Left ventricle myocardium inferior (tissue), 1 donor: ENCODE data around the gene DACT2. TPM values are rescaled to one million over a fixed set of nuclear protein-coding genes. Genes with fewer than 3 reads are reported as not detected.

Source experiments
- DNase-seq: peaks from one replicate; pipeline ENCODE4 v3.0.0-alpha.2; 2020
- H3K27ac ChIP-seq: fragments of 200-600 bp; replicated peaks from 2 replicates; pipeline ENCODE4 v1.8.0; 2021
- H3K27me3 ChIP-seq: fragments of 200-600 bp; 2 replicates; pipeline ENCODE4 v1.8.0; 2021; ENCODE audit warnings: low read depth
- H3K36me3 ChIP-seq: fragments of 200-600 bp; 2 replicates; pipeline ENCODE4 v1.8.0; 2021
- H3K4me1 ChIP-seq: fragments of 200-600 bp; 2 replicates; pipeline ENCODE4 v1.8.0; 2021
- H3K4me3 ChIP-seq: fragments of 200-600 bp; 2 replicates; pipeline ENCODE4 v1.8.0; 2021; ENCODE audit warnings: mild to moderate bottlenecking, moderate library complexity
- H3K9me3 ChIP-seq: fragments of 200-600 bp; replicated peaks from 2 replicates; pipeline ENCODE4 v1.8.0; 2021
- CTCF ChIP-seq: fragments of 200-600 bp; IDR thresholded peaks from 2 replicates; pipeline ENCODE4 v1.8.0; 2021; ENCODE audit warnings: antibody characterized with exemption, mild to moderate bottlenecking, borderline replicate concordance
- intact Hi-C: fragments of 100-400 bp; cut with micrococcal nuclease; formaldehyde crosslinking; loops from one replicate; pipeline ENCODE4 v1.11.0; 2022
- total RNA-seq: library from RNA; stranded (reverse); fragmentation: NEBNext Ultra II Directional; extraction: Animal tissue kit (Norgen Biotek cat#: 25700); gene quantifications from one replicate; pipeline ENCODE4 v1.2.1, GENCODE V29; 2021
- donor health status: DM: no; HTN: yes; CAD: no; lungs with severe emphysema.

The DACT2 gene
- total RNA-seq, 1 donor from 2014 or later = 2.3 TPM

- no peak for DNase-seq
- no peaks in the 10 kb centered on the region for H3K4me1 ChIP-seq
- no peak overlapping the region for H3K27ac ChIP-seq
- no peak for TF ChIP-seq CTCF
- H3K4me3 ChIP-seq = no peak overlapping the region
- peaks cover 98% of the 10 kb centered on the region for H3K27me3 ChIP-seq
- no peaks in the 10 kb centered on the region for H3K9me3 ChIP-seq
- H3K36me3 ChIP-seq = no peaks in the 10 kb centered on the region
- intact Hi-C loops = no loop called here
Measured at GRCh38 chr6:168277274-168277669, 42.3 kb downstream of the DACT2 start.

GRCh38 chr6:168276576-168277273, 42.9 kb downstream of the DACT2 start:
- Histone ChIP-seq H3K27ac (no peak overlapping the region), H3K27me3 (peaks cover 98% of the 10 kb centered on the region), H3K4me3 (no peak overlapping the region), H3K36me3 (no peaks in the 10 kb centered on the region), H3K9me3 (no peaks in the 10 kb centered on the region), H3K4me1 (no peaks in the 10 kb centered on the region)
- TF ChIP-seq CTCF = no peak
- DNase-seq = no peak
- intact Hi-C loops = no loop called here

- no peak for DNase-seq
- Histone ChIP-seq H3K36me3 (no peaks in the 10 kb centered on the region), H3K27ac (no peak overlapping the region), H3K4me1 (no peaks in the 10 kb centered on the region), H3K9me3 (no peaks in the 10 kb centered on the region), H3K4me3 (no peak overlapping the region), H3K27me3 (peaks cover 100% of the 10 kb centered on the region)
- intact Hi-C loops = no loop called here
- TF ChIP-seq CTCF = no peak
Measured at GRCh38 chr6:168275168-168275567, 44.4 kb downstream of the DACT2 start.

GRCh38 chr6:168274037-168274952, 45.3 kb downstream of the DACT2 start:
- Histone ChIP-seq H3K9me3 (no peaks in the 10 kb centered on the region), H3K36me3 (no peaks in the 10 kb centered on the region), H3K27ac (no peak overlapping the region), H3K4me3 (no peak overlapping the region), H3K27me3 (peaks cover 96% of the 10 kb centered on the region), H3K4me1 (no peaks in the 10 kb centered on the region)
- intact Hi-C loops = no loop called here
- no peak for DNase-seq
- TF ChIP-seq CTCF = no peak

GRCh38 chr6:168273441-168274036, 46.0 kb downstream of the DACT2 start:
- no peak for TF ChIP-seq CTCF
- Histone ChIP-seq H3K36me3 (no peaks in the 10 kb centered on the region), H3K27me3 (peaks cover 94% of the 10 kb centered on the region), H3K27ac (no peak overlapping the region), H3K4me1 (no peaks in the 10 kb centered on the region), H3K9me3 (no peaks in the 10 kb centered on the region), H3K4me3 (no peak overlapping the region)
- DNase-seq = no peak
- intact Hi-C loops = no loop called here
